Glomerular endothelial cell (primary cell): ENCODE results near the gene ZNF583. TPM values are rescaled to one million over a fixed set of nuclear protein-coding genes. Genes with fewer than 3 reads are reported as not detected.

ENCODE experiments used
- DNase-seq: peaks from one replicate; pipeline ENCODE4 v3.0.0-alpha.2; 2011; ENCODE audit warnings: low read depth, low spot score; ENCODE audit errors: extremely low read depth
- total RNA-seq: library from RNA; depleted of rRNA; stranded (reverse); fragments of >200 nt; gene quantifications from 2 replicates; pipeline ENCODE4 v1.2.3, GENCODE V29; 2015

Gene ZNF583
- total RNA-seq, 1 donor from 2014 or later: 6.4 TPM

DNA sequence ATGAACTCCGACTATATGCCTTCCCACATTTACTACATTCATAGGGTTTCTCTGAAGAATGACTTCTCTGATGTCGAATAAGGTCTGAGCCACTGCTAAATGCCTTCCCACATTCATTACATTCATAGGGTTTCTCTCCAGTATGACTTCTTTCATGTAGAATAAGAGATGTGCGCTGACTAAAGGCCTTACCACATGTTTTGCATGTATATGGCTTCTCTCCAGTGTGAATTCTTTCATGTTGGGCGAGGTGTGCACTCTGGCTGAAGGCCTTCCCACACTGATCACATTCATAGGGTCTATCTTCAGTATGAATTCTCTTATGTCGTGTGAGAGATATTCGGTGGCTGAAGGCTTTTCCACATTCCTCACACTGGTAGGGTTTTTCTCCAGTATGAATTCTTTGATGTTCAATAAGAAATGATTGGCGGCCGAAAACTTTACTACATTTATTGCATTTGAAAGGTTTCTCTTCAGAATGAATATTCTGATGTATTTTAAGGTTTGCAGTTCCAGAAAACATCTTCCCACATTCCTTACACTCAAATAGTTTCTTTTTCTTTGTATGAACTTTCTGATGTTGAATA lies 37.2 kb downstream of the ZNF583 start:
- no peak for DNase-seq

DNA sequence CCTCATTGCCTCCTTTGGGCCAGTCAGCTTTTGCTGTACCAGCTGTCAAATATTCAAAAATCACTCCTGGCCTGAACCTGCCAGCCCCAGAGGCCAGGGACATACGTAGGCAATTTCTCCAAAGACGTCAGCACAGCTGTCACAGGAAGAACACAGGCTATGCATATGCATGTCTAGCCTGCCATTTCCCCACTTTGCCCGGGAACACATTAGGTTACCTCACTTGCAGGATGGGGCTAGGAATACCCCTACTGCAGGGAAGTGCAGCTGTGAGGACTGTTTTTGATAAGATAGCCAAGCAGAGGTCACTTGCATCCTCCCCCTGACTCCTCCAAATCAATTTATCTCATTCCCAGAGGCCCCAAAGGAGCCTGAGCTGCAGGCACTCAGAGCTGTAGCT lies 70.2 kb downstream of the ZNF583 start:
- no peak for DNase-seq

- DNase-seq: no peak
Measured at GRCh38 chr19:56476093-56476492, 72.0 kb downstream of the ZNF583 start.

Other genes with a start within 250 kb of the ZNF583 start
- not detected in 2 replicates for gene GALP, start 228.3 kb upstream of the ZNF583 start, total RNA-seq
- gene ZSCAN5B, start 206.5 kb upstream of the ZNF583 start, total RNA-seq: not detected in 2 replicates
- not detected in 2 replicates for gene ZSCAN5C, start 202.1 kb upstream of the ZNF583 start, total RNA-seq
- gene EDDM13, start 131.6 kb upstream of the ZNF583 start, total RNA-seq: 0.53 and 0.82 TPM in 2 replicates
- gene ZSCAN5A, start 89.5 kb upstream of the ZNF583 start, total RNA-seq: 4.0 and 4.1 TPM in 2 replicates
- 1.2 and 4.0 TPM in 2 replicates for gene ZNF582, start 10.8 kb upstream of the ZNF583 start, total RNA-seq
- 2.6 and 4.0 TPM in 2 replicates for gene ZNF667, start 73.0 kb downstream of the ZNF583 start, total RNA-seq
- 2.2 and 2.8 TPM in 2 replicates for gene ZNF471, start 103.5 kb downstream of the ZNF583 start, total RNA-seq
- 5.4 and 6.3 TPM in 2 replicates for gene ZFP28, start 134.6 kb downstream of the ZNF583 start, total RNA-seq
- 3.3 and 3.5 TPM in 2 replicates for gene ZNF470, start 163.1 kb downstream of the ZNF583 start, total RNA-seq
- 24.4 and 24.8 TPM in 2 replicates for gene ZNF71, start 191.0 kb downstream of the ZNF583 start, total RNA-seq
- 0.58 and 1.2 TPM in 2 replicates for gene SMIM17, start 238.8 kb downstream of the ZNF583 start, total RNA-seq